Activated CD8-positive, alpha-beta memory T cell treated with anti-CD3 and anti-CD28 coated beads, Interleukin-2, amount 50 U/mL, for 48 hours (primary cell): ENCODE data around the gene CTU2.

Experiments
- DNase-seq: peaks from one replicate; pipeline ENCODE4 v3.0.0-alpha.2; 2020

The CTU2 gene

DNA sequence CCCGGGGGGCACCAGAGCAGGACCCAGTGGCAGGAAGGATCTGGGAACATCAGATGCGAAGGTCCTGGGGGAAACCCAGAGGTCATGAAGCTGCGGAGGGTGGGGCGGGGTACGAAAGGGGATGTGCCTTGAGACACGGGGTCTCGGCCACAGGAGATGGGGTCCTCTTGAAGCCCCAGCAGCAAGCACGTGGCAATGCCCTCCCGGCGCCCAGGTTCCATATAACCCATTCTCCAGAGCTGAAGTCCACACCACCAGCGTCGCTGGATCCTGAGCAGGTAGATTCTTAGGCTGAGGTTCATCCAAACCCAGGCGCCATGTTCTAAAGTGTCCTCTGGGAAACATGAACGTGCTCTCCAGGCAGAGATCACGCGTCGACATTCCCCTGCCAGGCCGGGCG is 57.8 kb downstream of the CTU2 start:
- DNase-seq: no peak

DNA sequence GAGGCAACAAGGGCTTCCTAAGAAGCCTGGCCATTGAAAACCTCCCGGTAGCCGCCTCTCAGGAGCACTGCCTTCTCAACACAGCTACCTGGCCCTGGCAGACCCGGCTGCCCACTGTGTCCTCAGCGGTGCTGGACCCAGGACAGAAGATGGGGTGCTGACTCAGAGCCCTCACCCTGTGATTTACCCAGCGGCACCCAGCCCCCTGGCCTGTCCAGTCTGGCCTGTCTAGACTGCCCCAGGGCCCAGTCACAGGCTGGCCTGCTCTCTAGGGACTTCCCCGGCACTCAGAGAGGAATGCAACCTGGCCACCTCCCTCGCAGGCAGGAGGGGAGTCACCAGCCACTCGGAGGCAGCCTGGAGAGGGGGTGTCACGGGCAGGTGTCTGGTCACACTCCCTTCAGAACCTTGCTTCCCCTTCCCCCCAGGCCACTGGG is 58.6 kb downstream of the CTU2 start:
- no peak for DNase-seq
